Measurements from ENCODE around the gene FAM186B. TPM values are rescaled to one million over a fixed set of nuclear protein-coding genes. Genes with fewer than 3 reads are reported as not detected.

FAM186B gene
- total RNA-seq, 1 experiment from 2014 or later = 0.40 TPM

- DNase-seq (ENCODE audit: low read depth) = peak; percentile 24
These were observed 36.8 kb downstream of the FAM186B start for GRCh38 chr12:49568442-49569162.

- DNase-seq (ENCODE audit: low read depth) = peak; percentile 85
These were observed 37.6 kb downstream of the FAM186B start, which contains the start of gene MCRS1 for GRCh38 chr12:49567611-49568441. Gene MCRS1 (minus strand): TSS chr12:49568142. CDS start chr12:49566731, 1,411 bp downstream.

GRCh38 chr12:49567302-49567610 lies 38.2 kb downstream of the FAM186B start:
- DNase-seq (ENCODE audit: low read depth) = no peak

GRCh38 chr12:49566361-49566760 lies 39.1 kb downstream of the FAM186B start:
- no peak for DNase-seq (ENCODE audit: low read depth)

- no peak for DNase-seq (ENCODE audit: low read depth)
These were observed 39.8 kb downstream of the FAM186B start for GRCh38 chr12:49565406-49566265.

GRCh38 chr12:49564686-49565405 lies 40.6 kb downstream of the FAM186B start:
- no peak for DNase-seq (ENCODE audit: low read depth)

- no peak for DNase-seq (ENCODE audit: low read depth)
These were observed 41.3 kb downstream of the FAM186B start for GRCh38 chr12:49563951-49564685.

GRCh38 chr12:49562831-49563230 lies 42.6 kb downstream of the FAM186B start:
- DNase-seq (ENCODE audit: low read depth) = no peak

- no peak for DNase-seq (ENCODE audit: low read depth)
These were observed 43.2 kb downstream of the FAM186B start for GRCh38 chr12:49562233-49562632.

GRCh38 chr12:49560695-49561094 lies 44.7 kb downstream of the FAM186B start:
- no peak for DNase-seq (ENCODE audit: low read depth)

GRCh38 chr12:49559011-49559675 lies 46.3 kb downstream of the FAM186B start:
- no peak for DNase-seq (ENCODE audit: low read depth)

GRCh38 chr12:49558526-49558925 lies 46.9 kb downstream of the FAM186B start:
- no peak for DNase-seq (ENCODE audit: low read depth)

- no peak for DNase-seq (ENCODE audit: low read depth)
These were observed 47.6 kb downstream of the FAM186B start for GRCh38 chr12:49557917-49558215.

GRCh38 chr12:49557187-49557916 lies 48.1 kb downstream of the FAM186B start:
- no peak for DNase-seq (ENCODE audit: low read depth)

GRCh38 chr12:49556391-49557186 lies 48.9 kb downstream of the FAM186B start:
- DNase-seq (ENCODE audit: low read depth) = no peak

- DNase-seq (ENCODE audit: low read depth) = no peak
These were observed 49.6 kb downstream of the FAM186B start for GRCh38 chr12:49555631-49556390.

GRCh38 chr12:49554266-49554665 lies 51.2 kb downstream of the FAM186B start:
- DNase-seq (ENCODE audit: low read depth) = no peak
